H9 (cell line): ENCODE measurements around the gene RECQL. TPM values are rescaled to one million over a fixed set of nuclear protein-coding genes. Genes with fewer than 3 reads are reported as not detected.

Source experiments
- DNase-seq: peaks from one replicate; pipeline ENCODE4 v3.0.0-alpha.2; 2017
- H2AFZ ChIP-seq: one replicate; pipeline ENCODE4 v1.6.1; 2013; ENCODE audit warnings: mild to moderate bottlenecking, low read length, control low read depth, moderate library complexity
- H2AK5ac ChIP-seq: 2 replicates; pipeline ENCODE4 v1.6.1; 2013; ENCODE audit warnings: low read length, control low read depth, mixed read lengths; ENCODE audit not compliant: insufficient read length
- H2BK120ac ChIP-seq: one replicate; pipeline ENCODE4 v1.6.1; 2013; ENCODE audit warnings: low read depth, mild to moderate bottlenecking, low read length, control low read depth, inconsistent platforms; ENCODE audit not compliant: poor library complexity, severe bottlenecking
- H2BK12ac ChIP-seq: 2 replicates; pipeline ENCODE4 v1.6.1; 2013; ENCODE audit warnings: low read length, control low read depth, mixed read lengths, low read depth; ENCODE audit not compliant: insufficient read length
- H2BK15ac ChIP-seq: 2 replicates; pipeline ENCODE4 v1.6.1; 2013; ENCODE audit warnings: low read depth, low read length, control low read depth
- H2BK20ac ChIP-seq: one replicate; pipeline ENCODE4 v1.6.1; 2013; ENCODE audit warnings: low read depth, mild to moderate bottlenecking, low read length, control low read depth, inconsistent platforms; ENCODE audit not compliant: poor library complexity, severe bottlenecking
- H2BK5ac ChIP-seq: 2 replicates; pipeline ENCODE4 v1.6.1; 2013; ENCODE audit warnings: low read length, control low read depth, mixed read lengths; ENCODE audit not compliant: insufficient read length
- H3K14ac ChIP-seq: 2 replicates; pipeline ENCODE4 v1.6.1; 2013; ENCODE audit warnings: low read length, control low read depth; ENCODE audit not compliant: insufficient read depth
- H3K18ac ChIP-seq: 2 replicates; pipeline ENCODE4 v1.6.1; 2013; ENCODE audit warnings: low read depth, mild to moderate bottlenecking, mixed read lengths, low read length, control low read depth; ENCODE audit not compliant: insufficient read length
- H3K23ac ChIP-seq: 2 replicates; pipeline ENCODE4 v1.6.1; 2013; ENCODE audit warnings: low read length, control low read depth, mixed read lengths, low read depth; ENCODE audit not compliant: insufficient read length
- H3K23me2 ChIP-seq: 2 replicates; pipeline ENCODE4 v1.6.1; 2013; ENCODE audit warnings: low read depth, mild to moderate bottlenecking, mixed read lengths, low read length, control low read depth; ENCODE audit not compliant: insufficient read length, poor library complexity, severe bottlenecking
- H3K27ac ChIP-seq: 2 replicates; pipeline ENCODE4 v1.5.1; 2013; ENCODE audit warnings: low read length, control low read depth, mixed read lengths, low read depth; ENCODE audit not compliant: insufficient read length
- H3K27me3 ChIP-seq: 2 replicates; pipeline ENCODE4 v1.6.1; 2013; ENCODE audit warnings: low read length, control low read depth, inconsistent platforms; ENCODE audit not compliant: insufficient read depth
- H3K4ac ChIP-seq: 2 replicates; pipeline ENCODE4 v1.6.1; 2013; ENCODE audit warnings: low read depth, mild to moderate bottlenecking, control low read depth, inconsistent platforms, low read length, moderate library complexity
- H3K4me1 ChIP-seq: 2 replicates; pipeline ENCODE4 v1.6.1; 2013; ENCODE audit warnings: low read length, control low read depth, inconsistent platforms; ENCODE audit not compliant: insufficient read depth
- H3K4me2 ChIP-seq: 2 replicates; pipeline ENCODE4 v1.6.1; 2013; ENCODE audit warnings: low read length, control low read depth, mixed read lengths; ENCODE audit not compliant: insufficient read length, insufficient read depth
- H3K56ac ChIP-seq: 2 replicates; pipeline ENCODE4 v1.6.1; 2013; ENCODE audit warnings: low read depth, mild to moderate bottlenecking, mixed read lengths, low read length, control low read depth; ENCODE audit not compliant: insufficient read length
- H3K79me1 ChIP-seq: 2 replicates; pipeline ENCODE4 v1.6.1; 2013; ENCODE audit warnings: low read depth, mild to moderate bottlenecking, moderate library complexity, low read length, control low read depth, inconsistent platforms; ENCODE audit not compliant: insufficient read depth, poor library complexity, severe bottlenecking
- H3K79me2 ChIP-seq: 2 replicates; pipeline ENCODE4 v1.6.1; 2013; ENCODE audit warnings: low read length, control low read depth, inconsistent platforms; ENCODE audit not compliant: insufficient read depth
- H3K9ac ChIP-seq: 2 replicates; pipeline ENCODE4 v1.6.1; 2013; ENCODE audit warnings: low read length, control low read depth, mixed read lengths; ENCODE audit not compliant: insufficient read length; ENCODE audit errors: extremely low read depth
- H3K9me3 ChIP-seq: one replicate; pipeline ENCODE4 v1.6.1; 2013; ENCODE audit warnings: low read depth, low read length, inconsistent platforms; ENCODE audit not compliant: control insufficient read depth
- H3T11ph ChIP-seq: one replicate; pipeline ENCODE4 v1.6.1; 2013; ENCODE audit warnings: mild to moderate bottlenecking, low read length, control low read depth, inconsistent platforms
- H4K20me1 ChIP-seq: one replicate; pipeline ENCODE4 v1.6.1; 2013; ENCODE audit not compliant: control insufficient read depth, insufficient read length, insufficient read depth
- H4K5ac ChIP-seq: 2 replicates; pipeline ENCODE4 v1.6.1; 2013; ENCODE audit warnings: low read depth, mild to moderate bottlenecking, mixed read lengths, low read length, control low read depth; ENCODE audit not compliant: insufficient read length
- H4K8ac ChIP-seq: replicated peaks from 2 replicates; pipeline ENCODE4 v1.6.1; 2013; ENCODE audit warnings: low read length, control low read depth, mixed read lengths, low read depth; ENCODE audit not compliant: insufficient read length
- H4K91ac ChIP-seq: 2 replicates; pipeline ENCODE4 v1.6.1; 2013; ENCODE audit warnings: low read depth, mild to moderate bottlenecking, moderate library complexity, mixed read lengths, low read length, control low read depth; ENCODE audit not compliant: insufficient read length
- H3K27ac Mint-ChIP-seq, 3 experiments: 2 replicates in 2 of 3; 3 replicates in 1 of 3; pipeline ENCODE4 v1.8.0; 2020 to 2021; ENCODE audit warnings: mixed read lengths in 3 of 3, mild to moderate bottlenecking in 1 of 3, moderate library complexity in 1 of 3
- H3K27me3 Mint-ChIP-seq: 2 replicates; pipeline ENCODE4 v1.8.0; 2021; ENCODE audit warnings: low read depth, mild to moderate bottlenecking, moderate library complexity, mixed read lengths
- H3K36me3 Mint-ChIP-seq, 3 experiments: 2 replicates in 2 of 3; 3 replicates in 1 of 3; pipeline ENCODE4 v1.8.0; 2020 to 2021; ENCODE audit warnings: low read depth in 3 of 3, mixed read lengths in 3 of 3; ENCODE audit not compliant: insufficient read depth in 1 of 3
- H3K4me1 Mint-ChIP-seq, 2 experiments: 2 replicates each; pipeline ENCODE4 v1.8.0; 2020; ENCODE audit warnings: mixed read lengths in 2 of 2
- H3K4me3 Mint-ChIP-seq, 2 experiments: 2 replicates in 1 of 2; 3 replicates in 1 of 2; pipeline ENCODE4 v1.8.0; 2020 to 2021; ENCODE audit warnings: mild to moderate bottlenecking in 2 of 2, mixed read lengths in 2 of 2, moderate library complexity in 1 of 2
- H3K9me3 Mint-ChIP-seq, 2 experiments: 2 replicates in 1 of 2; 3 replicates in 1 of 2; pipeline ENCODE4 v1.8.0; 2020; ENCODE audit warnings: mild to moderate bottlenecking in 2 of 2, mixed read lengths in 2 of 2, moderate library complexity in 1 of 2
- CTCF ChIP-seq: fragments of 200-600 bp; sonication (generic); conservative IDR thresholded peaks from 3 replicates; pipeline ENCODE4 v1.8.0; 2021; ENCODE audit warnings: antibody characterized with exemption, mild to moderate bottlenecking
- WGBS: extraction: QIAGEN DNeasy Blood & Tissue Kit; methylation state at CpG from one replicate; pipeline ENCODE4 v1.1.7; 2013; ENCODE audit warnings: missing lambda C conversion rate, low lambda C conversion rate, mixed read lengths; ENCODE audit not compliant: insufficient read length; ENCODE audit errors: extremely low coverage; 5-methylcytosine and 5-hydroxymethylcytosine counted together
- total RNA-seq: library from RNA; stranded (reverse); gene quantifications from 2 replicates; pipeline ENCODE4 v1.2.1, GENCODE V29; 2021

RECQL gene
- total RNA-seq, 1 experiment from 2014 or later = 41.0 TPM

- no peak overlapping the region for H4K5ac ChIP-seq
- H4K91ac ChIP-seq = no peak overlapping the region
- H3K4ac ChIP-seq = no peak overlapping the region
- no peak overlapping the region for H2BK120ac ChIP-seq
- Mint-ChIP-seq H3K4me3 (no peak overlapping the region), H3K27ac (no peak overlapping the region), H3K9me3 (no peaks in the 10 kb centered on the region), H3K36me3 (no peaks in the 10 kb centered on the region), H3K27me3 (peaks cover 2% of the 10 kb centered on the region), H3K4me1 (peaks cover 6 to 7% of the 10 kb centered on the region in 2 experiments; a peak in 1 of 4 replicates)
- H3K14ac ChIP-seq = no peak overlapping the region
- H3K79me1 ChIP-seq = no peaks in the 10 kb centered on the region
- no peaks in the 10 kb centered on the region for H3K9me3 ChIP-seq
- no peaks in the 10 kb centered on the region for H3K4me1 ChIP-seq
- H2BK15ac ChIP-seq = no peak overlapping the region
- no peak overlapping the region for H2AK5ac ChIP-seq
- H3K56ac ChIP-seq = no peak overlapping the region
- H3K4me2 ChIP-seq = no peak overlapping the region
- H3K23me2 ChIP-seq = no peaks in the 10 kb centered on the region
- no peak for DNase-seq
- H2AFZ ChIP-seq = no peak overlapping the region
- WGBS = no CpG with 5 or more reads among the region's 5 CpGs
- no peaks in the 10 kb centered on the region for H4K20me1 ChIP-seq
- H3T11ph ChIP-seq = no peak overlapping the region
- H2BK5ac ChIP-seq = no peak overlapping the region
- H3K79me2 ChIP-seq = no peaks in the 10 kb centered on the region
- H3K23ac ChIP-seq = no peak overlapping the region
- no peak overlapping the region for H3K9ac ChIP-seq
- no peak overlapping the region for H3K18ac ChIP-seq
- H3K27ac ChIP-seq = no peak overlapping the region
- H3K27me3 ChIP-seq = no peaks in the 10 kb centered on the region
- no peak overlapping the region for H2BK20ac ChIP-seq
- no peak overlapping the region for H2BK12ac ChIP-seq
- no peak for TF ChIP-seq CTCF
- H4K8ac ChIP-seq = no peak overlapping the region
Measured at GRCh38 chr12:21542403-21542802, 41.0 kb upstream of the RECQL start.
